ENCODE results near the gene EXOC2.

Gene EXOC2

DNA sequence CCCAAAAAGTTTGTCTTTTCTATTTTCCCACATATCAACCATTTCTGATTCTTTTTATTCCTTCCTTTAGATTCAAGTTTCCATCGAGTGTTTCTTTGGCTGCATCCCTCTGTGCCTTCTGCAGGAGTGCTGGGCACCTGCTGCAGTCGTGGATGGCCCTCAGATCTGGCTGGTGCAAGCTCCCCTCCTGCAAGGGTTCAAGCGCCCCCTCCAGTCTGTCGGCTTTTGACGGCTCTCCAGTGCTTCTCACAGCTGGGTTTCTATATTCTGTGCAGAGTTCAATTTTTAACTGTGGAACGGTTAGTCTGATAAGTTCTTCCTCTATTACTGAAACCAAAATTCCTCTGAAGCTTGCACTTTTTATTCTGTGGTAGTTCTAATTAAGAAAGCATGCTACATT lies 168.1 kb downstream of the EXOC2 start:
- no peak for DNase-seq (ENCODE audit: low read depth in 2 of 2)

DNA sequence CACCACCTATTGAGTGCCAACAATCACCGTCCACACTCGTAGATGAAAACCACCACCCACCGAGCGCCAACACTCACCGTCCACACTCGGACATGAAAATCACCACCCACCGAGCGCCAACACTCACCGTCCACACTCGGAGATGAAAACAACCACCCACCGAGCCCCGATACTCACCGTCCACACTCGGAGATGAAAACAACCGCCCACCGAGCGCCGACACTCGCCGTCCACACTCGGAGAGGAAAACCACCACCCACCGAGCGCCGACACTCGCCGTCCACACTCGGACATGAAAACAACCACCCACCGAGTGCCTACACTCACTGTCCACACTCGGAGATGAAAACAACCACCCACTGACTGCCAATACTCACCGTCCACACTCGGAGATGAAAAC lies 172.1 kb downstream of the EXOC2 start:
- DNase-seq (ENCODE audit: low read depth in 2 of 2), result no peak

DNA sequence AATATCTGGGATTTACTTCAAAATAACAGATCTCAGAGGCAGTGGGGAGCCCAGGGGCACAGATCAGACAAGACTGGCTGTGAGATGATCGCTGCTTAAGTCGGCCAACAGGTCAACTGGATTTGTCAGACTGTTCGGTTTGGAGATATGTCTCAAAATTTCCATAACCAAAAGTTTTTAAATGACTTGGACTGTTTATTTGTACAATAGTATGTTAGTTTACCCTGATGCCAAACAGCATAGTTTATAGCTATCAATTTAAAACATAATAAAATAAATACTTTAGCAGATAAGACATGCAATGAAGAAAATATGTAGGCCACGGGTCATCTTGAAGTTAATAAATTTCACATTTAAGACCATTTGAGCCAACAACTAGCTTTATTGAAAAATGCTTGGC lies 174.7 kb downstream of the EXOC2 start:
- no peak for DNase-seq (ENCODE audit: low read depth in 2 of 2)

DNA sequence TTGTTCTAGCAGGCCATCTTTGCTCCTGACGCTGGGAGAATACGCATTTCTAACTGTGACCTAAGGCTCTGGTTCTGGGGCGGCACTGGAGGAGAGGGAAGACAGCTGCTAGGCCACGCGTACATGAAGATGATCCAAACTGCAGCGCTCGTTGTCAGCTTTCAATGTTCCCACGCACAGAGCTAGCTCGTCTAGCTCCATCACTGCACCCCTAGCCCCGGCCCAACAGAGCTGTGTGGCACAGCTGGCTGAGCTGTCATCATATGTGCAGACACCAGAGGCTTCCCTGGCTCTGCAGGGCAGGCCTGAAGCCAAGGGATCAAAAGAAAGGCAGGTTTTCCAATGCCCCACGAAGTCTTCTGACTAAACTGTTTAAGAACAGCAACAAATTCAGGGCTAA lies 176.7 kb downstream of the EXOC2 start:
- no peak for DNase-seq (ENCODE audit: low read depth in 2 of 2)

DNA sequence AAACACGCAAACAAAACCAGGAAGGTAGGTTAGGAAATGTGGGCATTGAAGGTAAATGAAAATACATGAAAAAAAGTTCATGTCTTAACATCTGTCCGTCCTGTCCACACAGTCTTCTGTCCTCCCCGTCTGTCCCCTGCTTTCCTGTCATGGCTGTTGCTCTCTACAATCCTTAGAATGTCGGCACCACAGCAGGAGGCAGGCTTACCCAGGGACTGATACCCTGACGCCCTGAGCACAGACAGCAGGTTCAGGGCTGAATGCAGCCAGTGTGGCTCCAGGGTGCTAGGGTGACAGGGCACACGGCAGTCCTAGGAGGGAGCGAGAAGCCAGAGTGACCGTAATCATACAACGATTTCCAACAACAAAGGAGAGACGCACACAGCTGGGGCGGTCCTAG lies 177.7 kb downstream of the EXOC2 start:
- DNase-seq (ENCODE audit: low read depth in 2 of 2), result no peak

DNA sequence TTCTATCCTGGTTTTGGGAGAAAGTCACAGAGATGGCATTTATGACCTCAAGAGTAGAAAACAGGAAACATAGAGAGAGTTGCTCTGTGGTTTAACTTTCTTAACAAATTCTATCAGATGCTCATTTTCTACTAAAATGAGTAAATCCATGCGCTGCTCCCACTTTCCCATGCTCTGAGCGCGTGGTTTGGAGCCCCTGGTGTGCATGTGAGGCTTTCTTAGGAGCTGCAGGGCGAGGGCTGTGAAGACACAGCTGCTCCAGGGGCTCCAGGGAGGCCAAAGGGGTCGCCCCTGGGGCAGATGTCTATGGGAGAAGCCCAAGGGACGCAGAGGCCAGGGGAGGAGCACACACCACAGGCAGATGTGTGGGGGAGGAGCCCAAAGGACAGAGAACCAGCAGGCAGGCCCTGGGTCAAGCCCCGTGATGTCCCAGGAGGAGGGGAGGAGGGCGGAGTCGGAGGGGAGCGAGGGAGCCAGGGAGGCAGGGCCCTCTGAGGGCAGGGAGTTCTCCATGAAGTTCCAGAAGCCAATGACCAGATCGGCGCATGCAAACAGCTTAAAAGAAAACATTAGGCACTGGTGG lies 178.5 kb downstream of the EXOC2 start:
- no peak for DNase-seq (ENCODE audit: low read depth in 2 of 2)

DNA sequence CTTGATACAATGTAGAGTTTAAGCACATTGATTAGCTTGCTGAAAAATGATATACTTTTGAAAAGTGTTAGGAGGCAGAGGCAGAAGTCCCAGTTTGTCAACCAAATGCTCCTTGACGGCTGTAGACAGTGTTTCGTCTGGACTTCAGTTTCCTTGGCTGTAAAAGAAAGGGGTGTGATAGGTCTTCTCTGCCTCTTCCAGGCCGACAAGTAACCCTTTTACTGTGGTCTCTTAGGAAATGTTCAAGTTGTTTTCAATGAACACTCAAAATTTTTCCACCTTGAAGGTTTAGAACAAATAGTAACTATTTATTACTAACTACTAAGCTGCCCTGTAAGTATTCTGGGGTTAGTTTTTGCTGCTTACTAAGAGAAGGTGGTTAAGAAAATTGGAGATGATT lies 179.0 kb downstream of the EXOC2 start:
- no peak for DNase-seq (ENCODE audit: low read depth in 2 of 2)

DNA sequence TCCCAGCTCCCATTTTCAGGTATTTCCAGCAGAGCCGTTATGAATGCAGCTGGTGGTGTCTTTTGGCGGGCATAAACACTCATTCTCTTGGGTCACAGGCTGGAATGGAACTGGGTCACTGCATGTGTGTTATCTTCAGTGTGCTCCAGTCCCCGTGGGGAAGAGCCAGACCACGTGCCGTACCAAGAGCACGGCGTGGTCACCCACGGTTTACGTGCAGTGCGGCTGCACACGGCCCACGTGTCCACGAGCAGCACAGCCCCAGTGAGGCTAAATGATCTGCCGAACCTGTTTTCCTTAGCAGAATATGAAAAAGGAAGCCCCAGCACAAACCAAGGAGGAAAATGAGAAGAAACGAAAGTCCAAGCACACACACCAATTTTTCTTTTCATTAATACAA lies 179.9 kb downstream of the EXOC2 start:
- no peak for DNase-seq (ENCODE audit: low read depth in 2 of 2)

DNA sequence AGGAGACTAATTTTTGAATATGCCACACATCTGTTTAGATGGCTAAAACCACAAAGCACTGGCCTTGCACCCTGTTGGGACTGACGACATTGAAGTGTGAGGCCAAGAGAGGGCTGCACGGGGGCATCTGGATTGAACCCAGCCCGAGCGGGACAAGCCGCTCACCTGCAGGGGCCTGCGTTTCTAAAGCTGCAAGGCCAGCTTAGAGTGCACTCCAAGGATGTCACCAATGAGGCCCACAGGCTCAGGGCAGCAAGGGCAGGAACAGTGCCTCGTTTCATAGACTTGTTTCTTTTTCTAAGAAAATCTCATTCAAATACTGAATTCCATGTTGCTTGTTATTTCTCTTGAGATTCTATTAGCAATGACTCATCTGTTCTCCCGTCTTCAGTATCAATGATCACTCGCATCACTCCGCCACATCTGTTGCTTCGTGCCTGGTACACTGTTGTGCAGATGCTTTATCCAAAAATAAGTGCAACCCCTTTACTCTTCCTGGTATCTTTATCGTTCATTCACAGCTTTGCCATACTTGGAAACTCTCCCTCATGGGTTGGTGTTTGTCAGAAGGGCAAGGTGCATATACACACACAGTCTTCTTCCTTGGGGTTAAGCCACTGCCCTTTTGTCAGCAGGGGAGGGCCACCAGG lies 181.3 kb downstream of the EXOC2 start:
- DNase-seq (ENCODE audit: low read depth in 2 of 2), result no peak

DNA sequence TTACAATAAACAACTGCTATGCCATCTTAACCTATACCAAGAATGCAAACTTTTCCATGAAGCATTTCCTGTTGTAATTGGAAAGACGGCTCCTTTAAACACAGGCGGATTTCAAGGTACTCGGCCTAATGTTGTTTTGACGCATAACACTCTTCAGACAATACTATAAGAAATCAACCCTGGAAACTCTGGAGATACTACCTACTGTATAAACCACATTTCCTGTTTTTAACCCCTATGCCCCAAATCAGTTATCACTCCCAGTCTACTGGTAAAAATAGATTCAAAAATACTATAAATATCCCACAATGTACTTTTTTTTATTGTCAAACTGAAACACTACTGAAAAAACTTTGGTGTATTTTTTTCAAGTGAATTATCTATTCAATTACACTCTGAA lies 183.3 kb downstream of the EXOC2 start:
- DNase-seq (ENCODE audit: low read depth in 2 of 2), result no peak

DNA sequence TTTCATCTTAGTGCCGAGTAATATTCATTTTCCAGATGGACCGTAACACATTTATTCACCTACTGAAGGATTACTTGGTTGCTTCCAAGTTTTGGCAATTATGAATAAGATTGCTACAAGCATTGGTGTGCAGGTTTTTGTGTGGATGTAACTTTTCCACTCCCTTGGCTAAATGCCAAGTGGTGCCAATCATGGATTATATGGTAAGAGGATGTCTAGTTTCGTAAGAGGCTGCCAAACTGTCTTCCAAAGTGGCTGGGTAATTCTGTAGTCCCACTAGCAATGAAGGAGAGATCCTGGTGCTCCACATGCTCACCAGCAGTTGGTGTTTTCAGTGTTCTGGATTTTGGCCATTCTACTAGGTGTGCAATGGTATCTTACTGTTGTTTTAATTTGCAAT lies 184.3 kb downstream of the EXOC2 start:
- no peak for DNase-seq (ENCODE audit: low read depth in 2 of 2)

DNA sequence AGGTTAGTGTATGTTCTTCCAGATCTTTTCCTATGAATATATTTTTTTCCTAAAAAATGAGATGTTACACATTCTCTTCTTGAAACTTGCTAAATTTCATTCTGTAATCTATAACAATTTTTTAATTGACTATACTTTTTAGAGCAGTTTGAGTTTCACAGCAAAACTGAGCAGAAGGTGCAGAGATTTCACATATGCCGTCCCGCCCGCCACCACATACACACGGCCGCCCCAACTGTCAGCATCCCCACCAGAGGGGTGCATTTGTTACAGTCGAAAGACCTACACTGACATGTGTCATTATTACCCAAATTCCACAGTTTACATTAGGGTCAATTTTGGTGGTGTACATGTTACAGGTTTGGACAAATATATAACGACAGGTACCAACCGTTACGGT lies 184.9 kb downstream of the EXOC2 start:
- DNase-seq (ENCODE audit: low read depth in 2 of 2), result no peak

DNA sequence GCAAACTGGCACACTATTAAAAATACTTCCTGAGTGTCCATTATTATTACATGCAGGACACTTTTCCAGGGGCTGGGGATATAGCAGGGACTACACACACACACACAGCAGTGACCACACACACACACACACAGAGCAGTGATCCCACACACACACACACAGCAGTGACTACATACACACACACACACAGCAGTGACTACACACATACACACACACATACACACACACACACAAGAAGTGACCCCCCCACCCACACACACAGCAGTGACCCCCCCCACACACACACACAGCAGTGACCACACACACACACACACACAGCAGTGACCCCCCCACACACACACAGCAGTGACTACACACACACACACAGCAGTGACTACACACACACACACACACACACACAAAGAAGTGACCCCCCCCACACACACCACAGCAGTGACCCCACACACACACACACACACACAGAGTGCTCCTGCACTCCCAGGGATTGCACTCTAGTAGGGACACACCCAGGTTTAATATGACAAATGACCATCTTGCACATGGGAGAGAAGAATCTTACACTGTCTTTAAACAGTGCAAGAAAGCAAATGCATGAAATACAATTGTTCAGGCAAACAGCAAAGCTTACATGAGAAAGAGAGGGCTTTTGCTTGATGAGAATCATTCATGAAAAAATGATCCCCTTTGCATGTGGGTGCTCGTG lies 185.9 kb downstream of the EXOC2 start:
- DNase-seq (ENCODE audit: low read depth in 2 of 2), result no peak

DNA sequence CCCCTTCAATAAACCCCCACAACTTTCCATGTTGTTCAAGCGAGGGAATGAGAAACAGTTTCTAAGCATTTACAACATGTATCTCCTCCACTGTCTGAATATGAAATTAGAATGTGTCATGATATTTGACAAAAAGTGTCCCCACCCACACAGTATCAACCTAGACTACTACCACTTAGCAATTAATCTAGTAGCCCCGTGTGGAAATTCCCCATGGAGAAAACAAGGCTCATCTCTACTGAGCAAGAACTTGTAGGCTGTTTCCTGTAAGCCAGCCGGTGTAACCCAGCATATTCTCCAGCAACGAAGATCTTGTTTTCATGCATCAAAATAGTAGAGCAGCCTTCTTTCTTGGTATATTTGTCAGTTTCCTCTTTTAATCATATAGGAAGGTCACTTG lies 186.4 kb downstream of the EXOC2 start:
- peak; percentile 18 to 63 for DNase-seq (ENCODE audit: low read depth in 2 of 2)

DNA sequence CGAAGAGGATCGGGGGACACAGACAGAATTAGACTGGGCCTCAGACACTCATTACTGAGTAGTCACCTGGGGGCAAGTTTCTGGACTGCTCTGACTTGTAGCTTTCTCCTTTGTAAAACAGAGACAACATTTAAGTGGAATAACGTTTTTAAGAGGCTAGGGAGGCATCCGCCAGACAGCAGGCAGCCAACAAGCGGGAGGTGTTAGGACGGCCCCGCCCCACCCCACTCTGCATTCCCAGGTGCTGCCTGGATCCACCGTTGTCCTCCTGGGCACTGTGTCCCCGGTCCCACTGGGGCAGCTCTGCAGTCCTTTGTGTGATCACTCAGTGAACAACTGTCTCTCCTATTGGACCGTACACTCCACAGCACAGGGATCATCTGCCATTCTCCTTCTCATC lies 187.6 kb downstream of the EXOC2 start:
- no peak for DNase-seq (ENCODE audit: low read depth in 2 of 2)

DNA sequence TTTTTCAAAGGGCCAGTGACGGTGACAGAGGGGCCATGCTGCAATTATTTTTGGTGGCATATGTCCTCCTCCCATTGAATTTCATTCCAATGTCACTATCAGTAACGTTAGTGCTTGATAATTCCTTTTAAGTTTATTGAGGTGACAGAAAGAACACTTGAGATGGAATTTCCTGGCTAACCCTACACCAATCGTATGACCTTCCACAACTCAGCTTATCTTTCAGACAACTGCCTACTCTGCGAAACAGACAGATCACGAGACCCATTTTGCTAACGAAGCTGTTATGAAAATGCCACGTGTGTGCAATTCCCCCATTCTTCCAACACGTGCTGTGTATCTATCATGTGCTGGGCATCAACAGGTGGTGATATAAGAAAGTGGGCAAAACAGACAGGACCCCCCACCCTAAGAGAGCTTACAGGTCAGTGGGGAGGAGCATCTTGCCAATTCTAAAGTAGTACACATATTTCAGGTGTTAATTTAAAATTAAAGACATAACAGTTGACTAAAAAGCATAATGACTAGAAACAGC lies 188.4 kb downstream of the EXOC2 start:
- no peak for DNase-seq (ENCODE audit: low read depth in 2 of 2)

DNA sequence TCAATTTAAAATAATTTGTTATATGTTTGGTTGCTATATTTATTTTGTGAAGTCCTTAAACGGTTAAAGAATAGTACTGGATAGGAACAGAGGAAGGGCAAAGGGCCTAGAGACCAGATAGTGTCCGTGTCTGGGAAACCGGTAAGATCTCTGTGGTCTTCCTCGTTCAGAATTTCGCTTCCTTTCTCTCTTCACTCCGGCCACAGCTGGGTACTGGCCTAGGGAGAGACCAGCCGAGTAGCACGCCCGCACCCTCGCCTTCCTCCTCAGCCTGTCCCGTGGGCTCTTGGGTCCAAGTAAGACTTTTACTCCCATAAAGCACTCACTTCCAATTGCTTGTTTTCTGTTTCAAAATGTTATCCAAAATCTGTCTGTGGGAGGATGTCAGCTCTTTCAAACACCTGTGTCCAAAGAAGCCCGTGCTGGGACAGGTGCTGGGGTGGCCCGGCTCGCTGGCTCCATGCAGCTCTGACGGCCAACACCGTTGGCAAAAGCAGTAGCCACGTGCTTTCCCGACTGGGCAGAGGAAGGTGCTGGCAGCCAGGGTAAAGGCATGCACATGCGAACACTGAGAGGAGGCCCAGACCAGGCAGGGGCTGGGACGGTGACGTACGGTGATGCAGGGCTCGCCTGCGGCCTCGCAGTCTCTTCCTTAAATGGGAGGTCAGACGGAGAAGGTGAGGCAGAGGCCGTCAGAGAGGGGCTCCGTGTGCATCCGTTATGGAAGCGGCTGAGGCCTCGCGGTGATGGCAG lies 189.2 kb downstream of the EXOC2 start:
- DNase-seq (ENCODE audit: low read depth in 2 of 2), result no peak

DNA sequence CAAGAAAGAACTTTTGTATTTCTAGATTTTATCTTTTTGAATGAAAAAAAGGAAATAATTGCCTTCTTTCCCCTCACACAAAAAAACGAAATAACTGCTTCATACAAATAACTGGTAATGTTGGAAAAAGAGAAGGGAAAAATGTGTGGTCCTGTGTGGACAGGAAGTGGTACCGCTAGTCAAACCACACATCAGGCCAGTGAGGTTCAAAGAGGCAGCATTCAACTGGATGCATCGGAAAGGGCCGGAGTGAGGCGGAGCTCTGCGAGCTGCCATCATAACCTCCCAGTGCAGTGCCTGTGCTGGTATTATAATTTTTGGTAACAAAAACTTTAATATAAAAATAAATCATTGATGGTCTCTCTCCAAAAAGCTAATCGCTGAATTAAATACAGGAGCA lies 190.2 kb downstream of the EXOC2 start:
- no peak for DNase-seq (ENCODE audit: low read depth in 2 of 2)

DNA sequence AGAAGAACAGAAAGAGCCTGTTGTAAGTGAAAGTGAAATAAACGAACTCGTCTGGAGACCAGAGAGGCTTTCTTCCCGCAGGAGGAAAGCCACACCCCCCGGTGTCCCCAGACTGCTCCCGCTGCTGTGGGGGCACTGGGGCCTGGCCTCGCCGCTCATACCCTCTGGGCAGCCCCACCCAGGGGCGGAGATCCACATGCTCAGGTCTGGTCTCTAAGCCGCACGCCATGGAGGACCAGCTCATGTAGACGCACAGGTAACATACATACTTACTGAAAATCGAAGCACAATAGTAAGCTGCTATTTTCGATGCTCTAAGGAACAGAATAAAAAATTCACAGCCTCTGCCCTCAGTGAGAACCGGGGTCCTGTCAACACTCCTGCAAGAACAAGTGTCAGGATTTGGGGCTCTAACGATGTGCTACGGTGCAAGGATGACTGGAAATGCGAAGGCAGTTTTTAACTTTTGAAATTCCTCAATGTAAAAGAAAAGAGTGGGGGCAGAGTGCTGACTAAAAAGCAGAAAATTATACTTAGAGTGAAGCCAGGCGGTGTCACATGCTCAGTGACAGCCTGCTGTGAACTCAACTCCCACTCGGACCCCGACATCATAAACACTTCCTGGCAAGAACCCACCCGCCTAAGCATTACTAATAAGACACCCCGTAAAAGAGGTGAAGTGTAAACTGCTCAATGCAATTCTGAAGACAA lies 190.9 kb downstream of the EXOC2 start:
- peak in 1 of 2 donors; percentile 55 for DNase-seq (ENCODE audit: low read depth in 2 of 2)

DNA sequence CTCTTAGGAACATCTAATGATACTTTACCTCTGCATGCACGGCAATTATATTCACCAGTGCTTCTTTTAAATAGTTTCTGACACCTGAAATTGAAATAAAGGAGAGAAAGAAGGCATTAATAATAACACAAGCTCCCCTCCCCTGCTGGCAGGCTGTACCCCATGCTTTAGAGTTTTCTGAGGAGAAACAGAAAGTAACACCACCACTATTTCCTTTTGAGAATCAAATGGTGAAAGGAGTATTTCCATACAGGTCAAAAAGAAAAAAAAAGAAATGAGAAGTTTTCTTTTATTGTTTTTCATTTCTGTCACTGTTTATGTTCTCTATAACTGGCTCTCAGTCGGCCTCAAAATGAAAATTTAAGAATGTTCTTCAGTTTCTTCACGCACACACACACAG lies 193.3 kb downstream of the EXOC2 start:
- no peak for DNase-seq (ENCODE audit: low read depth in 2 of 2)

DNA sequence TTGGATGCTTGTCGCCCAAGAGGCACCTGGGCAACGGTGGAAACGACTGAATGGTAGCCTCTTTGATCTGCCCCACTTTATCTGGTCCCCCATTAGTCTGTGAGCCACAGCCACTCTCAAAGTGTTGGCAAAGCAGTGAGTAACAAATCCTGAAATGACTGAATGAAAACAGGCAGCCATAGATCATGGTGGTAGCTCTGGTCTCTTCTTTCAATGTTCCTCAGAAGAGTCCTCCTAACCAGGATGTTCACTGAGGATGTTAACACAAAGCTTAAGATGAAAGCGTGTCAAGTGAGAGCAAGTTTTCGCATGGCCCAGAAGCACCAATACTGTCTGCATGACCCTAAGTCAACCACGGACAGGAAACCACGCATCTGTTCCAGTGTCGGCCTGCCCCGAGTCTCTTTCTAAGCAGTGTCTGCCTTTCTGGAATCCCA lies 194.1 kb downstream of the EXOC2 start:
- DNase-seq (ENCODE audit: low read depth in 2 of 2), result no peak

DNA sequence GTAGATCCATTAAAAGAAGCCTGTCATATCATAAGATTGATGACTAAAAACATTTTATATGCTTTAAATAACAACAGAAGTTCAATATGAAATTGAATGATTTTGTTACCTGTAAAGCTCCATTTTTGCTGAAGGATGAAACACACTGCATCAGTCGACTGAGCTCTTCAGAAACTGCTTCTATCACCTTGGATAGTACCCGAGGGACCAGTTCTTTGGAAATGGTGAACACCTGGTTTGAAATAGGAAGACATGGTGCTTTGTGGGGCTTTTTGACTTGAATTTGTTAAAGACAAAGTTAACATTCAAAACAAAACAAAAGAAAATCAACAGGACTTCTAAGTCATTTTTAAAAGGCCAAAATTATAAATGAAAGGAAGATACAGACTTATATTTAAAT lies 195.7 kb downstream of the EXOC2 start:
- DNase-seq (ENCODE audit: low read depth in 2 of 2), result no peak

All from activated CD8-positive, alpha-beta memory T cell treated with anti-CD3 and anti-CD28 coated beads for 4 hours (primary cell).